CD14-positive monocyte (primary cell): ENCODE results near the gene RETSAT. TPM values are rescaled to one million over a fixed set of nuclear protein-coding genes. Genes with fewer than 3 reads are reported as not detected.
"Not testable (repeated sequence)": the region's sequence is repeated elsewhere in the genome, so short reads cannot be mapped to it uniquely, and the experiment has no call there.

Experiments used
- DNase-seq, 3 donors: peaks; one replicate each; pipeline ENCODE4 v3.0.0-alpha.2; 2011 to 2022
- H2AFZ ChIP-seq: 2 replicates; pipeline ENCODE4 v1.6.0; 2012; ENCODE audit warnings: mild to moderate bottlenecking, low read depth, low read length, inconsistent platforms; ENCODE audit not compliant: insufficient read depth, poor library complexity, severe bottlenecking
- H3K27ac ChIP-seq, 2 donors: 1 replicate in 1 of 2; 2 replicates in 1 of 2; pipeline ENCODE4 v1.5.1; 2012 to 2013; ENCODE audit warnings: low read length in 2 of 2, control low read depth in 1 of 2, inconsistent platforms in 1 of 2, low read depth in 1 of 2, mild to moderate bottlenecking in 1 of 2
- H3K27me3 ChIP-seq, 2 donors: one replicate each; pipeline versions ENCODE4 v1.6.0 to v1.6.1; 2011 to 2013; ENCODE audit warnings: low read length in 2 of 2; ENCODE audit not compliant: control insufficient read depth in 2 of 2, insufficient read depth in 2 of 2
- H3K36me3 ChIP-seq, 2 donors: replicated peaks in 1 of 2; 1 replicate in 1 of 2; 2 replicates in 1 of 2; pipeline versions ENCODE4 v1.5.1 to v1.6.1; 2012 to 2013; ENCODE audit warnings: low read length in 2 of 2, control low read depth in 1 of 2, inconsistent platforms in 1 of 2, mild to moderate bottlenecking in 1 of 2; ENCODE audit not compliant: insufficient read depth in 2 of 2, control insufficient read depth in 1 of 2
- H3K4me1 ChIP-seq, 2 donors: 1 replicate in 1 of 2; 2 replicates in 1 of 2; pipeline versions ENCODE4 v1.5.1 to v1.6.1; 2012 to 2013; ENCODE audit warnings: low read length in 2 of 2, control low read depth in 1 of 2, inconsistent platforms in 1 of 2, mild to moderate bottlenecking in 1 of 2, moderate library complexity in 1 of 2; ENCODE audit not compliant: insufficient read depth in 2 of 2, control insufficient read depth in 1 of 2
- H3K4me2 ChIP-seq: replicated peaks from 2 replicates; pipeline ENCODE3; 2012; ENCODE audit warnings: low read length, moderate library complexity, mild to moderate bottlenecking; ENCODE audit not compliant: poor library complexity, severe bottlenecking; ENCODE audit errors: extremely low read depth
- H3K4me3 ChIP-seq, 3 experiments: fragments of 200-600 bp in 1 of 3; sonication (generic) in 1 of 3; replicated peaks in 1 of 3; 1 replicate in 2 of 3; 2 replicates in 1 of 3; pipeline ENCODE4 v1.5.1; 2011 to 2013; ENCODE audit warnings: low read length in 3 of 3, mild to moderate bottlenecking in 3 of 3, control low read depth in 2 of 3, low read depth in 2 of 3, inconsistent platforms in 1 of 3, moderate library complexity in 1 of 3
- H3K79me2 ChIP-seq: 2 replicates; pipeline ENCODE4 v1.6.0; 2012; ENCODE audit warnings: mild to moderate bottlenecking, control low read depth, inconsistent platforms, low read length, moderate library complexity; ENCODE audit not compliant: insufficient read depth
- H3K9ac ChIP-seq: 2 replicates; pipeline ENCODE4 v1.6.0; 2017; ENCODE audit warnings: low read length, mild to moderate bottlenecking; ENCODE audit not compliant: insufficient read depth, poor library complexity, severe bottlenecking
- H3K9me3 ChIP-seq, 2 donors: replicated peaks in 1 of 2; 1 replicate in 1 of 2; 2 replicates in 1 of 2; pipeline versions ENCODE4 v1.5.1 to v1.6.1; 2012 to 2013; ENCODE audit warnings: low read length in 2 of 2, control low read depth in 1 of 2; ENCODE audit not compliant: control insufficient read depth in 1 of 2, insufficient read depth in 1 of 2
- H4K20me1 ChIP-seq: 2 replicates; pipeline ENCODE4 v1.6.0; 2012; ENCODE audit warnings: mild to moderate bottlenecking, low read length, control low read depth, moderate library complexity; ENCODE audit not compliant: insufficient read depth
- H3K27ac Mint-ChIP-seq, 7 donors: one replicate each; pipeline ENCODE4 v1.8.0; 2020; ENCODE audit warnings: mild to moderate bottlenecking in 7 of 7, mixed read lengths in 7 of 7, moderate library complexity in 6 of 7, inconsistent platforms in 2 of 7
- H3K27me3 Mint-ChIP-seq, 3 donors: one replicate each; pipeline ENCODE4 v1.8.0; 2021 to 2022; ENCODE audit warnings: low read depth in 3 of 3, mild to moderate bottlenecking in 3 of 3, mixed read lengths in 3 of 3, moderate library complexity in 3 of 3, inconsistent platforms in 1 of 3
- H3K36me3 Mint-ChIP-seq, 2 donors: one replicate each; pipeline ENCODE4 v1.8.0; 2020; ENCODE audit warnings: mixed read lengths in 2 of 2, inconsistent platforms in 1 of 2, mild to moderate bottlenecking in 1 of 2
- H3K4me1 Mint-ChIP-seq: one replicate; pipeline ENCODE4 v1.8.0; 2020; ENCODE audit warnings: mild to moderate bottlenecking, mixed read lengths
- H3K4me3 Mint-ChIP-seq, 2 donors: one replicate each; pipeline ENCODE4 v1.8.0; 2020; ENCODE audit warnings: mild to moderate bottlenecking in 2 of 2, mixed read lengths in 2 of 2, moderate library complexity in 1 of 2
- H3K9me3 Mint-ChIP-seq, 7 donors: one replicate each; pipeline ENCODE4 v1.8.0; 2020 to 2022; ENCODE audit warnings: mixed read lengths in 7 of 7, mild to moderate bottlenecking in 6 of 7, moderate library complexity in 6 of 7, inconsistent platforms in 2 of 7
- CTCF ChIP-seq: fragments of 200-600 bp; IDR thresholded peaks from one replicate; pipeline ENCODE4 v1.8.0; 2022; ENCODE audit warnings: antibody characterized with exemption, mild to moderate bottlenecking
- WGBS: methylation state at CpG from one replicate; pipeline ENCODE4 v1.1.5; 2013; ENCODE audit warnings: missing lambda C conversion rate; ENCODE audit not compliant: insufficient coverage; 5-methylcytosine and 5-hydroxymethylcytosine counted together
- intact Hi-C, 2 donors: fragments of 100-400 bp; cut with micrococcal nuclease; formaldehyde crosslinking; loops; one replicate each; pipeline versions ENCODE4 v1.15.0 to v1.15.1; 2023
- polyA plus RNA-seq, 3 donors: library from polyadenylated mRNA; depleted of rRNA in 1 of 3; unstranded in 2 of 3; stranded (reverse) in 1 of 3; fragments of 300-500 nt in 2 of 3; fragments of >200 nt in 1 of 3; fragmentation: Illumina TruSeq in 2 of 3; gene quantifications; 1 replicate in 2 of 3; 2 replicates in 1 of 3; pipeline ENCODE4 v1.2.3, GENCODE V29; 2012 to 2021

The RETSAT gene
- polyA plus RNA-seq, 3 donors: 12.4 to 15.8 (median 15.0) TPM

DNA sequence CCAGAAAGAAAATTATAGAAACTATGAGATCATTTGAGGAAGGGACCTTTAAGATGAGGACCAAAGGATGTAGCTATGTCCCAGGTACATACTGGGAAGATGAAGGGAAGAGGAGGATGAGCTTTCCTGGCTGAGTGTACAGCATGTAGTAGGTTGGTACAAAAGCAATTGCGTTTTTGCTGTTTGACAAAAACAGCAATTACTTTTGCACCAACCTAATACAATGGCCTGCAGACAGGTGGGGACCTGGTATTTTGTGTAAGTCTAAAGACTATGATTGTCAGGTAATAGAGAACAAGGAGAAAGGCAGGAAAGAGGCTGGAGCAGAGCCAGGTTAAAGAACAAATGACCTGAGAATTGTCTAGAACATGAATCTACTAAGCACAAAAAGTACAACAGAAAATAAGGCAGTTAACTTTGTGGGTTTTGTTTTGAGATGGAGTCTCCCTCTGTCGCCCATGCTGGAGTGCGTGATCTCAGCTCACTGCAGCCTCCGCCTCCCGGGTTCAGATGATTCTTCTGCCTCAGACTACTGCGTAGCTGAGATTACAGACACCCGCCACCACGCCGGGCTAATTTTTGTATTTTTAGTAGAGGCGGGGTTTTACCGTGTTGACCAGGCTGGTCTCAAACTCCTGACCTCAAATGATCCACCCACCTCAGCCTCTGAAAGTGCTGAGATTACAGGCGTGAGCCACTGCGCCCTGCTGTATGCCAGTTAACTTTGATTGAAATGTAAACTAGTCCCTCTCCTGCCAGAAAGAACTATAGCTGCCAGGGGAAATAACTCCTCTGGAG, 23.3 kb downstream of the RETSAT start:
- H3K4me2 ChIP-seq: no peak overlapping the region
- intact Hi-C loops: no loop called here
- H3K36me3 ChIP-seq: no peaks in the 10 kb centered on the region
- H3K9me3 ChIP-seq: no peaks in the 10 kb centered on the region
- no peak overlapping the region for H2AFZ ChIP-seq
- H3K9ac ChIP-seq: no peak overlapping the region
- H3K27ac ChIP-seq: no peak overlapping the region
- H3K9me3 Mint-ChIP-seq: peaks cover 0 to 6% (median 2%) of the 10 kb centered on the region in 7 donors
- H3K36me3 Mint-ChIP-seq: peaks cover 0 to under 1% of the 10 kb centered on the region in 2 donors
- H3K27me3 ChIP-seq: no peaks in the 10 kb centered on the region
- peaks cover 16% of the 10 kb centered on the region for H3K4me1 Mint-ChIP-seq
- 100% methylated on average over 2 of the region's 13 CpGs for WGBS
- peaks cover 4% of the 10 kb centered on the region for H4K20me1 ChIP-seq
- H3K4me3 Mint-ChIP-seq: no peak overlapping the region
- no peak overlapping the region for H3K4me3 ChIP-seq
- peaks cover 16 to 22% of the 10 kb centered on the region in 2 donors for H3K4me1 ChIP-seq
- H3K79me2 ChIP-seq: peaks cover 28% of the 10 kb centered on the region
- no peak for DNase-seq
- H3K27me3 Mint-ChIP-seq: peaks cover 0 to 3% (median 2%) of the 10 kb centered on the region in 3 donors
- no peak for TF ChIP-seq CTCF
- H3K27ac Mint-ChIP-seq: peak overlapping the region in 1 of 7 donors; percentile 78

DNA sequence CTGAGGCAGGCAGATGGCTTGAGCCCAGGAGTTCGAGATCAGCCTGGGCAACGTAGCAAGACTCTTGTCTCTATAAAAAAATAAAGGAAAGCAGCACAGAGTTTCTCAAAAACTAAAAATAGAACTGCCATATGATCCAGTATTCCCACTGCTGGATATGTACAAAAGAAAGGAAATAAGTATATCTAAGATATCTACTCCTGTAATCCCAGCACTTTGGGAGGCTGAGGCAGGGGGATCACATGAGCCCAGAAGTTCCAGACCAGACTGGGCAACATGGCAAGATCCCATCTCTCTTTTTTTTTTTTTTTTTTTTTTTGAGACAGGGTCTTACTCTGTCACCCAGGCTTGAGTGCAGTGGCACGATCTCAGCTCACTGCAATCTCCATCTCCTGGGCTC, 24.6 kb downstream of the RETSAT start:
- not testable (repeated sequence) for H3K36me3 ChIP-seq, H3K9me3 Mint-ChIP-seq, H3K9ac ChIP-seq, DNase-seq, H3K4me2 ChIP-seq, H3K36me3 Mint-ChIP-seq, H3K27me3 Mint-ChIP-seq, H2AFZ ChIP-seq, H3K9me3 ChIP-seq, H3K27ac Mint-ChIP-seq, H3K27me3 ChIP-seq, H3K27ac ChIP-seq, H3K4me3 ChIP-seq
- peaks cover 29 to 36% of the 10 kb centered on the region in 2 donors for H3K4me1 ChIP-seq
- H3K79me2 ChIP-seq: peaks cover 41% of the 10 kb centered on the region
- no CpG with 5 or more reads among the region's 3 CpGs for WGBS
- Mint-ChIP-seq H3K4me3 (peak overlapping the region in 1 of 2 donors; percentile 9), H3K4me1 (peaks cover 29% of the 10 kb centered on the region)
- H4K20me1 ChIP-seq: peaks cover 18% of the 10 kb centered on the region
- intact Hi-C loops: loop anchor here in 1 of 2 donors (10.0 kb wide), 1 partner anchor 75 kb away; no protein-coding TSS in a partner anchor
